ENCODE measurements around the gene ZNF579. TPM values are rescaled to one million over a fixed set of nuclear protein-coding genes. Genes with fewer than 3 reads are reported as not detected.

The ZNF579 gene
- total and polyA plus RNA-seq, 8 donors = 6.5 to 16.1 (median 9.4) TPM

DNA sequence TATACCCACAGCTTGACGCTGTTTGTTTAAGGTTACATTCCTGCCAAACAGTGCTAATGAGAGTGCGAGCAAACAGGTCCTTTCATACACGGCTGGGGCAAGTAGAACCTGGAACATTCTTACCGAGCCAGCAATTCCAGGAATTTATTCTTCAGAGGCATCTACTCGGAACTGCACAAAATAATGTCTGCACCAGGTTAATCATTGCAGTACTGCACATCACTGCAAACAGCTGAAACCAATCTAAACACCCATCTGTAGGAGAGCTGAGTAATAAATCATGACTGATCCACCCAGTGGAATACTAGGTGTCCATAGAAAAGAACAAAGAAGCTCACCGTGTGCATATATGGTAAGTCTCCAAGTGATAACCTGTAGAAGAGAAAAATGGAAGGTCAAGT is 1.2 kb upstream of the ZNF579 start:
- intact Hi-C loops (cut with DNase I) = no loop called here
- DNase-seq (no peak), FAIRE-seq (no peak), ATAC-seq (peak; percentile 2 to 42 (median 20))
- no peaks in the 10 kb centered on the region for H3K9me3 ChIP-seq
- peaks cover 0 to 13% (median 0%) of the 10 kb centered on the region in 3 donors for H3K36me3 ChIP-seq
- 3 to 8% methylated on average over 6 of the region's 6 CpGs for WGBS, 2 donors
- no peak for TF ChIP-seq CTCF (IDR thresholded peaks at IDR 0.05)
- peak overlapping the region; percentile 76 to 84 (median 82) for H3K27ac ChIP-seq
- peak overlapping the region in 2 of 4 donors; percentile 13 to 79 for H3K4me3 ChIP-seq
- peaks cover 12 to 20% (median 16%) of the 10 kb centered on the region in 3 donors for H3K4me1 ChIP-seq
- no peaks in the 10 kb centered on the region for H3K27me3 ChIP-seq

- Histone ChIP-seq H3K36me3 (peaks cover 0 to 13% (median 0%) of the 10 kb centered on the region in 3 donors), H3K27me3 (no peaks in the 10 kb centered on the region), H3K4me1 (peaks cover 8 to 14% (median 11%) of the 10 kb centered on the region in 3 donors), H3K27ac (peak overlapping the region; percentile 76 to 84 (median 82)), H3K9me3 (no peaks in the 10 kb centered on the region), H3K4me3 (peak overlapping the region; percentile 74 to 80 (median 79))
- WGBS, 2 donors = 5 to 11% methylated on average over 12 of the region's 12 CpGs
- ATAC-seq (peak; percentile 15 to 41 (median 28)), FAIRE-seq (no peak), DNase-seq (peak in 1 of 6 donors; percentile 33)
- intact Hi-C loops (cut with DNase I) = no loop called here
- no peak for TF ChIP-seq CTCF (IDR thresholded peaks at IDR 0.05)
Measured at GRCh38 chr19:55581145-55581822, 636 bp upstream of the ZNF579 start.

DNA sequence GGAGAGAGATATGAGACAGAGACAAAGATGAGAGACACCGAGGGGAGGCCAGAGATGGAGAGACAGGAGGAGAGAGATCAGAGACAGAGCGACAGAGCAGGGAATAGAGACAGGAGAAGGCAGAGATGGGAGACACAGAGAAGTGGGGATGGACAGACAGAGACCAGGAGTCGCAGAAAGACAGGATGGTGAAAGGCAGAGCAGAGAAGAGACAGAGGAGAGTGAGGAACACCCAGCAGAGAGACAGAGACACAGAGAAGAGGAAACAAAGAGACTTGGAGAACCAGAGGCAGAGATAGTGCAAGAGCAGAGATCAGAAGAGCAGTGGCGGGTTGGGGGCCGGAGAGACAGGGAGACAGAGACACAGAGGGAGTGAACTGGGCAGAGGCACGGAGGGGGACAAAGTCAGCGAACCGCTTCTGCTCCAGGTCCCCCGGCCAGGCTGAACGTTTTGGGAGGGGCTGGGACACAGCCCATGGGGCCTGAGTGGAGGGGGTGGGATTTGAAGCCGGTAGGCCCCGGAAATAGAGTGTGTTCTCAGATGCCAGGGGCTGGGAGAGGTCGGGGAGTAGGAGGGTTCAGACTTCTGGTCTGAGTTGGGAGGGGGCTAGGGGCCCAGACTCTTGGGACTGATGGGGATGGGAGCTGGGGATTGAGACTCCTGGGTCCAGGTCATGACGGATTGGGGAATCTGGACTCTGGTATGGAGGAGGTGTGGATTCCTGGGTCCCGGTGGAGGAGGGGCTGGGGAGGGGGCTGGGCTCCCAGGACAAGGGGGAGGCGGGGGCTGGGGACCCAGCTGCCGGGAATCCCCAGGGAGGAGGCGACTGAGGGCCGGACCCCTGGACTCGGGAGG is 654 bp downstream of the ZNF579 start:
- intact Hi-C loops (cut with DNase I) = no loop called here
- DNase-seq = peak in 2 of 6 donors; percentile 31 to 40
- Histone ChIP-seq H3K27ac (peak overlapping the region; percentile 76 to 84 (median 82)), H3K36me3 (peaks cover 0 to 13% (median 0%) of the 10 kb centered on the region in 3 donors), H3K9me3 (no peaks in the 10 kb centered on the region), H3K27me3 (no peaks in the 10 kb centered on the region), H3K4me1 (peaks cover 5 to 10% (median 8%) of the 10 kb centered on the region in 3 donors), H3K4me3 (peak overlapping the region; percentile 74 to 80 (median 79))
- ATAC-seq = peak; percentile 15 to 44 (median 30)
- no peak for TF ChIP-seq CTCF (IDR thresholded peaks at IDR 0.05)
- FAIRE-seq = no peak
- WGBS, 2 donors = 12% methylated on average over 19 to 20 of the region's 20 CpGs

DNA sequence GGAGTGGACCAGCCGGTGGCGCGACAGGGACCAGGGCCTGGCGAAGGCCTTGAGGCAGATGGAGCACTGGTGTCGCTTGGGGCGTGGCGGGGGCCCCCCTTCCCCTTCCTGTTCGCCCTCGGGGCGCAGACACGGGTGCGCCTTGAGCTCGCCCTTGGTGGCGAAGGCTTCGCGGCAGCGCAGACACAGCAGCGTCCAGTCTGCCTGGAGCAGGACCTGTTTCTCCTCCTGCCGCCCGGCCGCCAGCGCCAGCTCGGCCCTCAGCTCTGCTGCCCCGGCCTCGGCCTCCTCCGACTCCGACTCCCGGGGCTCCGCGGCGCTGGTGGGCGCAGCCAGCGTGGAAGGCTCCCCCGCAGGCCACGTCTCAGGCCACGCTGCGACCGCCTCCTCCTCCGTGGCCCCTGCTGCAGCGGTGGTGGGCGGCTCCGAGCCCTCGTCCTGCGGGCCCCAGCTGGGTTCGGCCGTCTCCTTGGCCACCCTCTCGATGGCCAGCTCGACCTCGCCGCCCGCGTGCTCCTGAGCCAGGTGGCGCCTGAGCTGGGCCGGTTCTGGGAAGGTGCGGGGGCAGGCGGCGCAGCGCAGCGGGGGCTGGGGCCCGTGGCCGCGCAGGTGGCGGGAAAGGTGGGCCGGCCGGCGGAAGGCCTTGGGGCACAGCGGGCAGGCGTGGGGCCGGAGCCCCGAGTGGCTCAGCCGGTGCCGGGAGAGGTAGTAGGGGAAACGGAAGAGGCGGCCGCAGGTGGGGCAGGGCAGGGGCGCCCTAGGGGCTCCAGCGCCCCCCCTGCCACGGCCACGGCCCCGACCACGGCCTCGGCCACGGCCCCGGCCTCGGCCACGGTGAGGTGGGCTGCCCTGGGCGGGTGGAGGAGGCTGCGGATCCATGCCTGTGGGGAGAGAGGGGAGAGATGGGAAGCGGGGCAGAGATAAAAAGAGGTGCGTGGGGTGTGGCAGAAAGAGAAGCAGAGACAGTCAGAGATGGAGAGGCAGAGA is 1.6 kb downstream of the ZNF579 start:
- H3K9me3 ChIP-seq = no peaks in the 10 kb centered on the region
- peak overlapping the region in 2 of 4 donors; percentile 79 for H3K4me3 ChIP-seq
- intact Hi-C loops (cut with DNase I) = no loop called here
- peak in 3 of 6 donors; percentile 44 to 77 (median 58) for DNase-seq
- no peak for TF ChIP-seq CTCF (IDR thresholded peaks at IDR 0.05)
- FAIRE-seq = no peak
- no peak for ATAC-seq
- no peak overlapping the region for H3K27ac ChIP-seq
- H3K27me3 ChIP-seq = no peaks in the 10 kb centered on the region
- peaks cover 5 to 10% (median 8%) of the 10 kb centered on the region in 3 donors for H3K4me1 ChIP-seq
- 93 to 94% methylated on average over 76 to 90 of the region's 90 CpGs for WGBS, 2 donors
- H3K36me3 ChIP-seq = peaks cover 0 to 13% (median 0%) of the 10 kb centered on the region in 3 donors
